ENCODE measurements around the gene TIMM17A.

The TIMM17A gene

GRCh38 chr1:201955009-201955728, at the start of gene TIMM17A:
TSS of gene TIMM17A (plus strand) at chr1:201955503. CDS start at chr1:201955527, 24 bp downstream.
- DNase-seq (ENCODE audit: low read depth in 2 of 2), result peak; percentile 86 to 88

DNA sequence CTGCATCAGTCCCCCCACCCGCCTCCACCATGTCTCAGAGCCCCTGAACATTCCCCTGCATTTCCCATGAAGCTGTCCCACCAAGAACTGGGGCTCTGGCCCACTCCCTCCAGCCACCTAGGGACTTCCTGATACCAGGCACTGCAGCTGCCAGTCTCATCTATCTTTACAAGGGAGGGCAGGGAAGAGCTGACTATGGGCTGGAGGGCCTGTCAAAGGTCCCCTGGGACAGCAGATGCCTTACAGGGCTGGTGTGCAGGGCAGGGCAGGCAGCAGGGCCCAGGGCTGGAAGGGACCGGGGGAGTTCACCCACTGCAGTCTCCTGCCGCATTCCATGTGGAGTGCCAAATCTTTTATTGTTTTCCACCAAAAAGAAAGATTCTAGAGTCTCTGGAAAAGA, 49.0 kb upstream of the TIMM17A start:
- no peak for DNase-seq (ENCODE audit: low read depth in 2 of 2)

DNA sequence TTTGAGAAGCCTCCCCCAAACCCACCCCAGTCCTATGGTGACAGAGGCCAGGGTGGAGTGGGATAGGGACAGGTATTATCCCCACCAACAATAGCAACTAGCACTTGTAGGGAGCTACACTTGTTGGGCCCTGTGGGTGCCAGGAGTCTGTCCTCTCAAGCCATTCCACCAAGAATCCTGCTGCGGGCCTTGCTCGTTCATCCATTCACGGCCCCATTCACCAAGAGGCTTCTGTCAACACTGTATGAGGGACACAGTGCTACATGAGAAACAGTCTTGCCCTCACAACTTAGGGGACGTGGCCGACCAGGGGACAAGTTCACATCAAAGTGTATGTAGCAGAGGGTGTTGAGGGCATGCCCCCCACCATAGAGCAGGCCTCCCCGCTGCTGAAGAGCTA, 47.7 kb upstream of the TIMM17A start:
- no peak for DNase-seq (ENCODE audit: low read depth in 2 of 2)

- no peak for DNase-seq (ENCODE audit: low read depth in 2 of 2)
These were observed 43.3 kb upstream of the TIMM17A start for GRCh38 chr1:201911826-201912571.

DNA sequence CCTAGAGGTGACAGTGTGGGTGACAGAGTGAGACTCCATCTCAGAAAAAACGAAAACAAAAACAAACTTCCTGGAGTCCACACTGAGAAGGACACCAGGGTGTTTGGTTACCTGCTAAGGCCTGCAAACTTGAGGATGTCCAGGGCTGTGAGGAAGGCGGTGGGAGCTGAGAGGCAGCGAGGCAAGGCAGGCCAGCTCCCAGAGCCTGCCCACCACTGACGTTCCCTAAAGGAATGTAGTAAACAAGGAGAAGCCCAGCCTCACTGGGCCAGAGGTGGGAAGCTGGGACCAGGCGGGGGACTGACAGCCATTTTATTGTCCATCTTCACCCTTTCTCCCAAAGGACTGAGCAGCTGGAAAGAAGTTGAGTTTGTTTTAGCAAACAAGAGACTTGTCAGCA, 42.5 kb upstream of the TIMM17A start:
- no peak for DNase-seq (ENCODE audit: low read depth in 2 of 2)

DNA sequence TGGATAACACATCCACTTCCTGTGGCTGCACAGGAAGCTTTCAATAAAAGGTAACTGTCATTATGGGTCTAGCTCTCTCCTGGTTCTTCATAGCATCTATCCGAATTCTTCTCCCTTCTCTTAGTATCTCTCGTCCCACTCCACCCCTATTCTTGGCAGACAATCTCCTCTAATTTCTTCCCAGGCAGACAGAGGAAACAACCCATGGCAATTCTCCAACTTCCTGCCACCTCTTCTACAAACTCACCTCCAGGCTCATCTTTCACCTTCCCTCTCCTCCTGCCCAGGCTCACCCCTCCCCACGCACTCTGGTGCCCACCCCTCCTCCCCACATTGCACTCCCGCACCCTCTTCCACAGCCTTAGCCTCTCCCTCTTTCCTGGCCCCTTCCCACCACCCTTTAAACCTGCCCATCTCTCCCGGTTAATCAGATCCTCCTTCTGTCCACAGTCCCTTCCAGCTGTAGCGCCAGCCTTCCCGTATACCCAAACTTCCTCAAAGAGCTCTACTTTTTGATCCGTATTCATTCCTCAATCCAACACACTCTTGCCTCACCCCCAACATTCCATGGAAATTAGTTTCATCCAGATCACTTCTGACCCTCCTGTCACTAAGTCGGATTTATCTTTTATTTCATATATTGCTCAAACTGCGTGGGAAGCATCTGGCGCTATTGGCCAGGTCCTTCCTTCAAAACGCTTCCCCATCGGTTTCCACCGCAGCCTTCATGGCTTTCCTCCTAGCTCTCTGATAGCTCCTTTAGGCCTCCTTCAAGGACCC, 40.7 kb upstream of the TIMM17A start:
- no peak for DNase-seq (ENCODE audit: low read depth in 2 of 2)

DNA sequence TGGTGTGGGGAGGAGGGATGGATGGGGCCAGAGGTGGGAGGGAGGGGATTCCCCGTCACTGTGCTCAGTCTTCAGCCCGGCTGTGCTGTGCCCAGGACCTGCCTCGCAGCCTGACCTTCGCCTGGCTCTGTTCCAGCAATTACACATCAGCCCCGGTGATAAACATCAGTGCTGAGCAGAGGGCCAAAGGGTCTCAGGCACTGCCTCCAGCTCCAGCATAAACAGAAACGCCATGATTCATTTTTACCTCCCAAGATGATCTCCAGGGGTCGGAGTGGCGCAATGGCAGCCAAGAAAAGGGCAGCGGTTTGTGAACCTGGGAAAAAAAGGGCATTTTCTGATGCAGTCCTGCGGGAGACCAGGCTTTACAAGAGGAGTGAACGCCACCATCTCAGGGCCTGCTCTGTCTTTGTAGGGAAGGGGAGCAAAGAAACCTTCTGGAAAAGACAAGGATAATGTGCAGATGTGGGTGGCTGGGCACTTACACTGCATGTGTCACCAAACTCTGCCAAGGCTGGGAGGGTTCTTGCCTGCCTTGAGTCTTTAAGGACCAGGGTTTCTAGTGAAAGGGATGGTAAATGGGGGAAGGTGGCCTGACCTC, 38.6 kb upstream of the TIMM17A start:
- no peak for DNase-seq (ENCODE audit: low read depth in 2 of 2)

DNA sequence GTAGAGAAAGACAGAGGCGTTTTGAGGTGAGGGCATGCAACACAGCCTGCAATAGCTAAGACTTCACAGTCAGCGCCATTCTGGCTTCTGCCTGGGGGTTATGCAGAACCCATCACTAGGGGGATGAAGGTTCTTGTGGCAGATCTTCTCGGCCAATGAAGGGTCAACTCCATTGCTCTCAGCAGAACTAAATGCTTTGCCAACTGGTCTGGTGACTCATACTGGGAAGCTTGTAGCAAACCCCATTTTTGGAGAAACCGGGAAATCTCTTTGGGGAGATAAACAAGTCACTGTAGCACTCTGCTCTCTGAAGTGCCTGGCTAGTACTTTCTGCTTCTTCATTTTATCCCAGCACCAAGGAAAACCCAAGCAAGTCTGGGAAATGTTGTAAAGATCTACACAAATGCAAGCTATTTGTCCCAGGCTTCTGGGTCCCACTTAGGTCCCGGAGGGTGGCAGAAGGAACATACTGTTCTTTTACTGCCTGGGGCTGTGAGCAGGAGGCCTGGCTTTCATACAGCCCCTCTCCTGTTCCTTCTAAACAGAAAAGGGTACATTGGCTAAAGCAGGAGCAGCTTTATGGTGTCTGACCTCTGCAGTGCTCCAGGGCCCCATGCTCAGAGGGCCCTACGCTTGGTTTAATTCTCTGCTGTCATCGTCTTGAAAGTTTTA, 37.8 kb upstream of the TIMM17A start:
- DNase-seq (ENCODE audit: low read depth in 2 of 2), result no peak

DNA sequence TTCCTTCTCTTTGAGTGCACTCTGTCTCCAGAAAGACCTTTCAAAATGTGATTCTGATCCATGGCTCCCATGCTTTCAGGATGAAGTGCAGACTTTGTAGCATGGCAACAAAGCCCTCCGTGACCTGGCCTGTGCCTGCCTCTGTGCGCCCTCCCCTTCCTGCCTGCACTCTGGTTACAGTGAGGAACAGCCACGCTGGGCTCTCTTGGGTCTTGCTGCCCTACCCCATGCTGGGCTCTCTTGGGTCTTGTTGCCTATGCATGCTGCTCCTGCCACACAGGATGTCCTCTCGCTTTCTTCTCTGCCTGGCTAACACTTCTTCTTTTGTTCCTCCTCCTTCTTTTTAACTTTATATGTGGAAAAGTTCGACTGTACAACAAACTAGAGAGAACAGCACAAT, 37.0 kb upstream of the TIMM17A start:
- no peak for DNase-seq (ENCODE audit: low read depth in 2 of 2)

DNA sequence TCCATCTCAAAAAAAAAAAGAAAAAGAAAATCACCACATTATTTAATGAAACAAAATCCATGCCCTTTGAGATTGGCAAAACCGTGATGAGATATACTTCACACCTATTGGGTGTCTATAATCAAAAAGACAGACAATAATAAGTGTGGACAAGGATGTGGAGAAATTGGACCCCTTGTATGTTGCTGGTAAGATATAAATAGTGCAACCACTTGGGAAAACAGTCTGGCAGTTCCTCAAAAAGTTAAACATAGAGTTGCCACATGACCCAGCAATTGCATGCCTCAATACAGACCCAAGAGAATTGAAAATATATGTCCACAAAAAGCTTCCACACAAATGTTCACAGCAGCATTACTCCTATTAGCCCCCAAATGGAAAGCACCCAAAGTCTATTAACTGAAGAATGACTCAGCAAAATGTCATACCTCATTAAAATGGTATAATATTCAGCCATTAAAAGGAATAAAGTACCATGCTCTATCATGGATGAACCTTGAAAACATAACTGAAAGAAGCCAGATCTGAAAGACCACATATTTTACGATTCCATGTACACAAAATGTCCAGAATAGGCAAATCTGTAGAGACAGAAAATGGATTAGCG, 33.2 kb upstream of the TIMM17A start:
- DNase-seq (ENCODE audit: low read depth in 2 of 2), result no peak

DNA sequence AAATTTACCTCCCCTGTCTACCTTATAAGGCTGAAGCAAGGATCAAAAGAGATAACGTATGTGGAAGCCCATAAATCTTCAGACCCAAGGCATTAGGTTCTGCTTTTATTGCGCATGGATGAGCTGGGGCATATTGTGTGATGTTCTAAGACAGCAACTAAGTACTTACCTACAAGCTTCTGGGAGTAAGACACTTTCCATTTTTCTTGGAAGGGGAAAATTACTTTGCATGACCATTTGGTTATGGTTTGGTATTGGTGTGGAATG, 30.1 kb upstream of the TIMM17A start:
- DNase-seq (ENCODE audit: low read depth in 2 of 2), result no peak

DNA sequence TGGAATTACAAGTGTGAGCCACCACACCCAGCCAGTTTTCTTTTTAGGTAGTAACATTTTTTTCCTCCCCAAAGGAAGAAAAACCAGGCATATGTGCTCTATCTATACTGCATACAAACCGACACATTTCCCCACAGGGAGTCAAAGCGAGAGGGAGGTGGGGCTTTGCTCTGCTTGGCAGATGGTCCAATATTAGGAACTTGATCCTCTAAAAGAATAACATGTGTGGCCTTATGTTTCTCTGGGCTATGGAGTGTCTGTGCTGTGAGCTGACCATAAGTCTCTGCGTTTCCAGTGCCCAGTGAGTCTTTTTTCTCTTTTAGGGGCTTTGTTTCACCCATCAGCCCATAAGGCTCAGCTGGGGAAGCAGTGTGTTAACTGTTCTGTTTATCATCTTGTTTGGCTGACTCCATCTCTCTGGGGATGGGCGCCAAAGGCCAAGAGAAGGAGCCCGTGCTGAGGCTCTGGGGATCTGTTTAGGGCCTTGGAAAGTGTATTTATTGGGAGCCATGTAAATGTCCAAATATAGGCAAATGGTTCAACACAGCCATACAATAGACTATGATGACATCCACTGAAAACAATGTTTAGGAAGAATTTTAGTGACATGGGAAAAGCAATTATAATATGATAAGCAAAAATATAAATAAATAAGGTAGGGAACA, 29.2 kb upstream of the TIMM17A start:
- no peak for DNase-seq (ENCODE audit: low read depth in 2 of 2)

DNA sequence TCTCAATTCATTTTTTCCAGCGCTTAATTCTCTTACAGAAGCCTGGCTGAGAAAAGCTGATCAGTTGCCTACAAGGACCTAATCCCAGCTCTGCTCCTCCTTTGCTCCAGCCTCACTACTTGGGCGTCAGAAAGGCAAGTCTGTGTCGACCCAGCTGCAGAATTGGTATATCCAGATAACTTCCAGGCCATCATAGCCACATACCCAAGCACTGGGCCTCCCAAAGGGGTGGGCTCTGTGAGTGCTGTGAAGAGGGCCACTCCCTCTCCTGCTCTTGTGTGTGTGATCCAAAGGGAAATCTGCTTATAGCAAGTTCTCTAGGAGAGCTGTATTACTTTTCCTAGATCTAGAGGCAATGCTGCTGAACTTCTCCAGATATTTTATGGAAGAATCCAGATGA, 27.0 kb upstream of the TIMM17A start:
- no peak for DNase-seq (ENCODE audit: low read depth in 2 of 2)

- no peak for DNase-seq (ENCODE audit: low read depth in 2 of 2)
These were observed 25.2 kb upstream of the TIMM17A start for GRCh38 chr1:201930137-201930536.

DNA sequence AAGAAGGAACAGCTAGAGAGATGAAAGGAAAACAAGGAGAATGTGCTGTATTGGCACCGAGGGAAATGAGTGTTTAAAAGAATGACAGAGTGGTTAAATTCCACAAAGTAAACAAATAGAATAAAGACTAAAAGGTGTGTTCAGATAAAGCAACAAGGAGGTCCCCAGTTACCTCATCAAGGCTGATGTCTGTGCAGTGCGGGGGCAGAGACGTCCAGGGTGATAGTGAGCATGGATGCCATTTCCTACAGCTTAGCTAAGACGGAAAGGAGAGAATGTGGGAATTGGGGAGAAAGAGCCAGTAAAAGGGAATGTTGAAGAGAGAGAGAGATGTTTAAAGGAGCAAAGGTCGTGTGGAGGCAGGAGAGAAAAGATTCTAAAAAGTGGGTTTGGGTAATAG, 24.5 kb upstream of the TIMM17A start:
- no peak for DNase-seq (ENCODE audit: low read depth in 2 of 2)

DNA sequence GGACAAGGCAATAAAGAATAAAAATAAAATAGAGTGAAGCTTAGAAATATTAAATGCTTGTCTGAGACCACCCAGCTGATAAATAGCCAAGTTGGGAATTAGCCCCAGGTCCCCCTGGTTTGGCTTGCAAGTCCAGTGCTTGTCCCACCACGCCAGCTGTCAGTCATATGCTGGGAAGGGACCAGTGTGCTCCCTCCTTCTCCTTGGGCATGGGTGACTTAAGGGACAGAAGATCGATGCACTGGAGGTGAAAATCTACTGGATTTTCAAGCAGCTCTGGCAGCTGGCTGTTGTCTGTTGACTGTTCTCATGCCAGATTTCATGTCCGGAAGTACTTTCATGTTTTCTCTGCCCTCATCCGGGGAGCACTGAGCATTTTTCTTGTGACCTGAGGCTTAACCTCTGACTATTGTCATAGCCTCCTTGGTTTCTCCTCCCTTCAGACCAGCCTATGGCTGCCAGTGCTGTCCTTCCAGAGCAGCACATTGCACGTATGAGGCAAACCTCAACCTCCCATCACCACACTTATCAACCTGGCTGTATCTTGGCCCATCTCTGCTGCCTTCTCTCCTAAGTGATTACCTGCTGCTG, 21.4 kb upstream of the TIMM17A start:
- no peak for DNase-seq (ENCODE audit: low read depth in 2 of 2)

GRCh38 chr1:201937624-201938213, 17.6 kb upstream of the TIMM17A start:
- DNase-seq (ENCODE audit: low read depth in 2 of 2), result no peak

- no peak for DNase-seq (ENCODE audit: low read depth in 2 of 2)
These were observed 16.8 kb upstream of the TIMM17A start for GRCh38 chr1:201938440-201939035.

DNA sequence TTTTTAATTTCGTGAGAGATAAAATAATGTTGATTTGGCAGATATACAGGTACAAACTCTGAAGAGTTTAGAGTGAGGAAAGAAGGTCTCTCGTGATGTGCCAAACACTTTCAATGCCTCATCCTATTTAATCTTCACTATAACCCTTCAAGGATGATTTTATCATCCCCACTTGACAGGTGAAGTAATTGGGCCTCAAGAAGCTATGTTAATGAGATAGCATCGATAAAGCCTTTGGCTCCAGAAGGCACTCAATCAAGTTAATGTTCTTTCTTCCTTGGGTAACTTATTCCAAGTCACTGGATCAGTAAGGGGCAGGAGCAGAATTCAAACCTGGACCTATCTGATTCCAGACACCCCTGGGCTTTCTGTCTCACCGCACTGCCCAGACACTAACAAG, 16.2 kb upstream of the TIMM17A start:
- DNase-seq (ENCODE audit: low read depth in 2 of 2), result no peak

DNA sequence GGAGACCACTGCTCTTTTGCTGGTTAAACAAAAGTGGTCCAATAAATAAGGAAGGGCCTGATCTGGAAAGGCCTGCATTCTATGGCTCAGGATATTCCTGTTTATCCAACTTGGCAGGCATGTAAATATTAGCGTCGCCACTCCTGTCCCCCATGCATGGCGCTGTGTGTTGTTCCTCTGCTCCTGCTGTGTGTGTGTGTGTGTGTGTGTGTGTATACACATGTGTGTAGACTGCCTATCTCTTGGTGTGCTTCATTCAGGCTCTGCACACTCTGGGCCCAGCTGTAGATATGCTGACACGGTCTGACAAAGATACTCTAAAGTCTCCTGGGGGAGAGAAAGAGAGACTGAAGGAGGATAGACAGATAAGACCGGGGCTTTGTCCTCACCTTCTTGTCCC, 15.7 kb upstream of the TIMM17A start:
- DNase-seq (ENCODE audit: low read depth in 2 of 2), result no peak
